HG03103 (cell line): Measurements from ENCODE around the gene PLEKHB1.

ENCODE experiments used
- ATAC-seq: cut with Tn5 transposase; IDR thresholded peaks from one replicate; pipeline ENCODE4 v1.9.1; 2021; ENCODE audit warnings: low read depth; ENCODE audit not compliant: unreplicated experiment

PLEKHB1 gene

DNA sequence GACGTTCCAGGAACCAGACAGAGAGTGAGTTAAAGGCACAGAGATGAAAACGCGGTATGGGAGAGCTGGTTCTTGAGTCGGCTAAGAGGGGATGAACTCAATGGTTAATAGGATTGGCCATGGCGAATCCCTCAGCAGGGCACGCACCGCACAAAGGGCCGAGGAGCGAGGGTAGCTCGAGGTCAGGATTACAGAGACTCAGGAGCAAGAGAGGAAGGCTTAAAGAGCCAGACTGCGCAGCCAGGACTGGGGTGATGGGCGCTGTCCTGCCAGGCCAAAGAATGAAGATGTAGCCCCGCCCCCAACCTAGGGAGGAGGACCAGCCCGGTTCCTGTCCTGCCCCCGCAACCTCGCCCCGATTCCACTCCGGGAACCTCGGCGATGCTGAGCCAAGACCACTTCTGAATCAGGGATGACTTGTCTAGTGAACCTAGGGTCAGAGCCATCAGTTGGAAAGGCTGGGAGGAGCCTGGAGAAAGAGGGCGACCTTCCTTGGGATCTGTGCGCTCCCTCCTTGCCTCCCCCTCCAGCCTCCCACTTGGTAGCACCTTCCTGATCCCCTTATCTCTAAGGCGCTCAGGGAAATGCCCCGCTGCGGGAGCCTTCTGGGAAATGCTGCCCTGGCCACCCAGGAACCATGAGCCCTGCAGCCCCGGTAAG is at the start of gene PLEKHB1:
TSS of gene PLEKHB1 (plus strand) at position 610 of the 660 bp plus-strand sequence. CDS start at position 638, 28 bp downstream.
- no peak for ATAC-seq

DNA sequence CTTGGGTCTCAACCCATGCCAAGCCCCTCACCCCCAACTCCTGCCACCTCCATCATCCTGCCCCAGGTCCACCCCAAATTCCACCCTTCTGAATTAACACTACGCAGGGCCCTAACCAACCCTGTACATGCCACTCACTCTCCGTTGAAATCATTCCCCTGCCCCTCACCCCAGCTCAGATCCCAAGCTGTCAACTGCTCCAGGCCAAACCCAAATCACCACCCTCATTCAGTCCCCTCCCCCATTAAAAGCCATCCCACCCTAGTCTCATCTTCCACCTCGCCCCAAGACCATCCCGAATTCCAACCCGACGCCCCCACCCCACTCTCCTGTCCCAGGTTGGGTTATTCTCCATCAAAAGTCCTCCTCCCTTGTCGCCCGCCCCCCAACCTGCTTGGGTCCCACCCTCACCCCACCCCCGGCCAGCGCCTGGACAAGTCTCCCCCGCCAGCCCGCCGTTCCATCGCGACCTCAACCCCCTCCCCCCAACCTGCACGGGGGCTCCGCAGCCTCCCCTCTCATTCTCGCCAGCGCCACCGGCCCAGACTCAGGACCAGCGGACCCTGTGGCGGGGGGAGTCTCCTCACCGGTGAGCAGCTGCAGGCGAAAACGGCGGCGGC is 48.9 kb upstream of the PLEKHB1 start:
- peak; percentile 11 for ATAC-seq

DNA sequence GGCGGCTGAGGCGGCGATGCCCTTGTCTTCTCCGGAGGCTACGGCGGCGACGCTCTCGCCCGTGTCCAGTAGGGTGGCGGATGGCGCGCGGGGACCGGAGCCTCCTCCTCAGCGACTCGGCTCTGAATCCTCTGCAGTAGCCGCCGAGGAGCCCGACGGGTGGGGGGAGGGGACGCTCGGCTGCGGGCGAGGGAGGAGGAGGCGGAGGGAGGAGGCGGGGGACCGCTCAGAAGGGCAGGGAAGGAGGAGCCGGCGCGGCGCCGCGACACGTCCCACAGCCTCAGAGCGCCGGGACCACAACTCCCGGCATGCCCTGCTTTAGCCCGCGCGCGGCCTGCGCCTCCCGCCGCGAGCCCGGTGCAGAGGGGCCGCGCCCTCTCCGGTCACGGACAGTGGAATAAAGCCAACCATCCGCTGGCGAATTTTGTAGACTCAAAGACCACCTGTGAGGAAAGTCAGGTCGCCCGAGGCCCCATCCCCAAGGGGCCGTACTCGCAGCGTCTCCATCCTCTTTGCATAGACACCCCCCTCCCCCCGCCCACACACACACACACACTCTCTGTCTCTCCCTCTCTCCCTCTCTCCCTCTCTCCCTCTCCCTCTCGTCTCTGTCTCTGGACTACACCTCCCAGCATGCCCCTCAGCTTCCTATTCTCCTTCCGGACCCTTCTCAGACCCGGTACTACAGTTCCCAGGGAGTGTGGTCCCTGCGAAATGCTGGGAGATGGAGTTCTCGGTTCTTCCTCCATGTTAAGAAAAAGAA is 48.2 kb upstream of the PLEKHB1 start, which contains the start of gene FAM168A:
TSS of gene FAM168A (minus strand) at position 157 of the 763 bp plus-strand sequence. CDS start 129,638 bp downstream, outside the sequence.
- ATAC-seq = peak; percentile 89

DNA sequence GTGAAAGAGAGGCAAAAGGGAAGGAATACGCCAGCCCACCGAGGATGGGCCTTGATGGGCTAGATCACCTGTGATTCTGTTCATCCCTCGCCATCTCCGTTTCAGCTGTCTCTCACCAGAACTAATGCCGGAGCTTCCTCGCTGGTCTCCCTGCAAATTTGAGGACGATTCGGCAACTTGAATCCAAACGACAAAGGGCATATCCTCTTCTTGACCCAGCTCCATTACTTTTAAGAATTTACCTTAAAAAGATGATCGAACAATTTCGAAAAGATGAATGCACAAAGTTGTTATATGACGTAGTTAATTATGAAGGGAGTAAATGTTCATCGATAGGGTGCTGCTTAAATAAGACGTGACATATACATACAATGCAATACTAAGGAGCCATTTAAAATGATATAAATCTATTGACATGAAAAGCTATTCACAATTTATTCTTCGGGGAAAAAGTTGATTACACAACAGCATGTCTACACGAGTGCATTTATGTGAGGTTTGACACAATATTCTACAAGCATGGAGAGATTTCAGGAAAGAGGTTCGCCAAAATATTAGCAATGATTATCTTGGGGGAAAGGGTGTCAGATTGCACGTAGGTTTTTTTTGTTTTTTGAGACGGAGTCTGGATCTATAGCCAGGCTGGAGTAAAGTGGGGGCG is 47.5 kb upstream of the PLEKHB1 start:
- ATAC-seq = no peak

DNA sequence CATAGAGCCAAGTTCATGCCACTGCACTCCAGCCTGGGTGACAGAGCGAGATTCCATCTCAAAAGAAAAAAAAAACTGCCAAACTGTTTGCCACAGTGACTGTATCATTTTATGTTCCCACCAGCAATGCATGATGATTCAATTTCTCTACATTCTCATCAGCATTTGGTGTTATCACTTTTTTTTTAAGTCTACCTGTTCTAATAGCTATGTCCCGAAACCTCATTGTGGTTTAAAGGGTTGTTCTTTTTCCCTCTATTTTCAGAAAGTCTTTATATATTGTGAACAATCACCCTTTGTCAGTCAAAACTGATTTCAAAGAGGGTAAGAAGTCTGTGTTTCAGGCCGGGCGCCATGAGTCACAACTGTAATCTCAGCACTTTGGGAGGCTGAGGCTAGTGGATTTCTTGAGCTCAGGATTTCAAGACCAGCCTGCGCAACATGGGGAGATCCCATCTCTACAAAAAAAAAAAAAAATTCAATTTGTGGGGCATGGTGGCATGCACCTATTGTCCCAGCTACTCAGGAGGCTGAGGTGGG is 33.7 kb upstream of the PLEKHB1 start:
- ATAC-seq = no peak

GRCh38 chr11:73614591-73614990 is 31.8 kb upstream of the PLEKHB1 start:
- no peak for ATAC-seq

- ATAC-seq = no peak
These were observed 23.3 kb upstream of the PLEKHB1 start for GRCh38 chr11:73622926-73623593.

GRCh38 chr11:73623686-73624085 is 22.7 kb upstream of the PLEKHB1 start:
- ATAC-seq = no peak

GRCh38 chr11:73625696-73626318 is 20.6 kb upstream of the PLEKHB1 start:
- ATAC-seq = no peak

GRCh38 chr11:73629907-73630306 is 16.5 kb upstream of the PLEKHB1 start:
- no peak for ATAC-seq

- no peak for ATAC-seq
These were observed 13.4 kb upstream of the PLEKHB1 start for GRCh38 chr11:73632996-73633395.

DNA sequence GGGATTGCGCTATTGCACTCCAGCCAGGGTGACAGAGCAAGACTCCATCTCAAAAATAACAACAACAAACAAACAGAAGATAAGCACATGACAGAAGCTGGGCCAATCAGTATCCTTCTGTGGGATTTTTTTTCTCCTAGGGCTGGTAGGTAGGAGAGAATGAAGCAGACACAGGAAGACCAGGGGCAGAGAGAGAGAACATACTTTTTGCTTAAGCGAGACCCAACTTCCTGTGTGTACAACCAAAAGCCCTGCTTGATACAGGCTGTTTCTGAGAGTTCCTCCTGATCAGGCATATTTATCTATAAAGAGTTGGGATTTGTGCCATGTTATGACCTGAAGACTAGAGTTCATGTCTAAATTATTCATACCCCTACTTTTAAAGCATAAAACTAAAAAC is 12.4 kb upstream of the PLEKHB1 start:
- ATAC-seq = no peak

DNA sequence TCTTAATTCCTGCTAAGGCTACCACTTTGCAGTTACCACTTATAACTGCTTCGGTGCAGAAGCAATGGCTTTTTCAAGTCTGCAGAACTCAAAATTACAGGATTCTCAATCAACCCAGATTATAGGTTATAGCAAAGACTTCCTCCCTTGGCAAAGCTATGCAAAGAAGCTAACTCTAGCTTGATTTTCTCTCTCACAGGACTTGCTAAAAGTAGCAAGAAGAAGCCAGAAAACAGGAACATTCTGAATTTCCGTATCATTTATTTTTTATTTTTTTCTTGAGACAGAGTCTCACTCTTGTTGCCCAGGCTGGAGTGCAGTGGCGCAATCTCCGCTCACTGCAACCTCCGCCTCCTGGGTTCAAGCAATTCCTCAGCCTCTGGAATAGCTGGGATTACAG is 10.7 kb upstream of the PLEKHB1 start:
- no peak for ATAC-seq

GRCh38 chr11:73636249-73636648 is 10.1 kb upstream of the PLEKHB1 start:
- no peak for ATAC-seq

DNA sequence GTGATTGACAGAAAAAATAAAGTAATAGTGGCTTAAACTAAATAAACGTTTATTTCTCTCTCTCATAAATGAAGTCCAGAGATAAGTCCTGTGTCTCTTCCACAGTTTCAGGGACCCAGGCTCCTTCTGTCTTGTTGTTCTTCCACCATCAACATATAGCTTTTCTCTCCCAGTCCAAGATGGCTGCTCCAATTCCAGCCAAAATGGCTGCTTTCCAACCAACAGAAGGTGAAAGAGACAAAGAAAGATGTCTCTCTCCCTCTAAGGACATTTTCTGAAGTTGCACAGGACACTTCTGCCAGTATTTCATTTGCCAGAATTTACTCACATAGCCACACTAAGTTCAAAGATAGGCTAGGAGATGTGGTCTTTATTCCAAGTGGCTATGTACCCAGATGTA is 9.4 kb upstream of the PLEKHB1 start:
- ATAC-seq = no peak

GRCh38 chr11:73640592-73640991 is 5.8 kb upstream of the PLEKHB1 start:
- no peak for ATAC-seq

DNA sequence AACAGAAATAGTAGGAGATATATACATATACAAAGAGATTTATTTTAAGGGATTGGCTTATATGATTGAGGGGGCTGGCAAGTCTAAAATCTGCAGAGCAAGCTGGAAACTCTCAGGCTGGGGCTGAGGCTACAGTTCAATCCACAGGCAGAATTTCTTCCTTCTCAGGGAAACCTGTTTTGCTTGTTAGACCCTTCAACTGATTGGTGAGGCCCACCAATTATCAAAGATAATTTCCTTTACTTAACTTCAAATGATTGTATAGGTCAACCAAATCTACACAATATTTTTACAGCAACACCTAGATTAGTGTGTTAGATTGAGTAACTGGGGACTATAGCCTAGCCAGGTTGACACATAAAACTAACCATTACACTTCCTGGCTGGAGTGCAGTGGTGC is 4.7 kb upstream of the PLEKHB1 start:
- no peak for ATAC-seq

GRCh38 chr11:73645121-73645969 is 1.0 kb upstream of the PLEKHB1 start:
- ATAC-seq = no peak
